Measurements from ENCODE around the gene CDH4. TPM values are rescaled to one million over a fixed set of nuclear protein-coding genes. Genes with fewer than 3 reads are reported as not detected.

CDH4 gene
- total and polyA plus RNA-seq, 2 donors (not counting 3 experiments of a cell fraction or from before 2014, with no cell fraction given) = 0.17 to 0.51 TPM

DNA sequence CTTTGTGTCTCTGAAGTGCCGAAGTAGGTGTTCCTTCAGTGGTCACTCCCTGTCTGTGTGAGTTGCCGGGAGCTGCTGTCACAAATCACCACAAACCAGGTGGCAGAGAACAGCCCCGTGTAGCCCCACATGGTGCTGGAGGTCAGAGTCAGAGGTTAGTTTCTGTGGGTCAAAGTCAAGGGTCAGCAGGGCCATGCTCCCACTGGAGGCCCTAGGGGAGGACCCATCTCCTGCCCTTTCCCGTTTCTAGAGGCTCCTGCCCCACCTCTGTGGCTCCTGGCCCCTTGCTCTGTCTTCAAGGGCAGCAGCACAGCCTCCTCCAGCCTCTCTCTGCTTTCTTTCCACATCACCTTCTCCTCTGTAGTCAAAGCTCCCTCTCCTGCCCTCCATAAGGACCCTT is 549.4 kb downstream of the CDH4 start:
- POLR2A ChIA-PET = no interaction called here
- dilution Hi-C loops (cut with MboI; ENCODE audit: extremely low pct_ligation_motif_present, low sequenced_read_pairs) (no loop called here), intact Hi-C loops (cut with micrococcal nuclease) (no loop called here)
- no peak overlapping the region for H3K4me2 ChIP-seq (ENCODE audit: insufficient read depth, low read length)
- H3K4me1 ChIP-seq (ENCODE audit: control insufficient read depth, extremely low read depth, insufficient read depth, low read length) = no peaks in the 10 kb centered on the region
- no peak overlapping the region for H3K4me3 ChIP-seq (replicated peaks in 1 of 3; ENCODE audit: insufficient read depth in 1 of 3, low read depth in 1 of 3, low read length in 3 of 3)
- CTCF ChIA-PET = no interaction called here
- H3K27me3 ChIP-seq (ENCODE audit: control insufficient read depth in 2 of 2, insufficient read depth in 2 of 2, low read length in 2 of 2) = no peaks in the 10 kb centered on the region
- no TSS peak for BruUV-seq (replicated peaks)
- no peak overlapping the region for H2AFZ ChIP-seq (ENCODE audit: low read depth, low read length)
- H3K9me1 ChIP-seq (replicated peaks; ENCODE audit: control insufficient read depth, extremely low read depth, insufficient read depth, low read length) = no peaks in the 10 kb centered on the region
- no peaks in the 10 kb centered on the region for H3K36me3 ChIP-seq (ENCODE audit: control insufficient read depth in 2 of 2, extremely low read depth in 1 of 2, insufficient read depth in 2 of 2, low read length in 2 of 2)
- no peak for TF ChIP-seq CTCF (IDR thresholded peaks at IDR 0.05; ENCODE audit: extremely low read depth in 1 of 2, insufficient read depth in 1 of 2, low read depth in 1 of 2, low read length in 2 of 2)
- H4K20me1 ChIP-seq (replicated peaks; ENCODE audit: control insufficient read depth, extremely low read depth, insufficient read depth, low read length) = no peaks in the 10 kb centered on the region
- no peaks in the 10 kb centered on the region for H3K9me3 ChIP-seq (replicated peaks; ENCODE audit: control insufficient read depth, insufficient read depth, low read length)
- DNase-seq (ENCODE audit: low read depth, low spot score) = no peak
- no peak for FAIRE-seq
- no peak overlapping the region for H3K9ac ChIP-seq (replicated peaks; ENCODE audit: extremely low read depth, insufficient read depth, low read length)
- no peak overlapping the region for H3K27ac ChIP-seq (ENCODE audit: insufficient read depth, low read depth, low read length)
- H3K79me2 ChIP-seq (ENCODE audit: control insufficient read depth, insufficient read depth, low read length) = no peaks in the 10 kb centered on the region

DNA sequence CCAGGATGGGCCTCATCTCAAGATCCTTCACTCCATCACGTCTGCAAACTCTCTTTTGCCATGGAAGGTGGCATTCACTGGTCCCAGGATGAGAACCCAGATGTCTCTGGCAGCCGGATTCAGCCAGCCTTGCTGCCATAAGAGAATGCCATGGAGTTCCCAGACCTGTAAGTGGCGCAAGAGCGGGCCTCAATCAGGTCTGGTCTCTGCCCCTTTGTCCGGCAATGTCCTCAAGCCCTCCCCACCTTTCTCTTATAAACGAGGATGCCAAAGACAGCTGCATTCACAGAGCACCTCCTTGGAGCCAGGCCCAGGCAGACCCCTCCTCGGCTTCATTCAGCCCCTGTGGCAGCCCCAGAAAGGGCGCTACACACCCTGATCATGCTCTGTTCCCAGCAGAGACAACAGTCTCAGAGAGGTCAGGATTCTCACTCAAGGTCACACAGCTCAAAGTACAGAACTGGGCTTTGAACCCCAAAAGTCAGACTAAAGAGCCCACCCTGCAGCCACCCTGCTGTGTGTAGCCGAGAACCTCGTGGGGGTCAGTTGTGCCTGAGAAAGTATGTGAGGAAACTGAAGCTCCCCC is 549.9 kb downstream of the CDH4 start:
- Histone ChIP-seq H3K4me3 (replicated peaks in 1 of 3; ENCODE audit: insufficient read depth in 1 of 3, low read depth in 1 of 3, low read length in 3 of 3) (no peak overlapping the region), H3K79me2 (ENCODE audit: control insufficient read depth, insufficient read depth, low read length) (no peaks in the 10 kb centered on the region), H3K36me3 (ENCODE audit: control insufficient read depth in 2 of 2, extremely low read depth in 1 of 2, insufficient read depth in 2 of 2, low read length in 2 of 2) (no peaks in the 10 kb centered on the region), H3K9me1 (replicated peaks; ENCODE audit: control insufficient read depth, extremely low read depth, insufficient read depth, low read length) (no peaks in the 10 kb centered on the region), H3K9ac (replicated peaks; ENCODE audit: extremely low read depth, insufficient read depth, low read length) (no peak overlapping the region), H3K27ac (ENCODE audit: insufficient read depth, low read depth, low read length) (no peak overlapping the region), H3K4me2 (ENCODE audit: insufficient read depth, low read length) (no peak overlapping the region), H3K9me3 (replicated peaks; ENCODE audit: control insufficient read depth, insufficient read depth, low read length) (no peaks in the 10 kb centered on the region), H4K20me1 (replicated peaks; ENCODE audit: control insufficient read depth, extremely low read depth, insufficient read depth, low read length) (no peaks in the 10 kb centered on the region), H3K27me3 (ENCODE audit: control insufficient read depth in 2 of 2, insufficient read depth in 2 of 2, low read length in 2 of 2) (no peaks in the 10 kb centered on the region), H3K4me1 (ENCODE audit: control insufficient read depth, extremely low read depth, insufficient read depth, low read length) (no peaks in the 10 kb centered on the region), H2AFZ (ENCODE audit: low read depth, low read length) (no peak overlapping the region)
- no peak for DNase-seq (ENCODE audit: low read depth, low spot score)
- dilution Hi-C loops (cut with MboI; ENCODE audit: extremely low pct_ligation_motif_present, low sequenced_read_pairs) (no loop called here), intact Hi-C loops (cut with micrococcal nuclease) (no loop called here)
- BruUV-seq (replicated peaks) = no TSS peak
- TF ChIP-seq MAX (IDR thresholded peaks at IDR 0.05; ENCODE audit: insufficient read depth, insufficient read length) (no peak), POLR2A (IDR thresholded peaks at IDR 0.05; ENCODE audit: low read depth, low read length) (no peak), MYC (IDR thresholded peaks at IDR 0.05; ENCODE audit: low read depth, low read length) (no peak), JUN (IDR thresholded peaks at IDR 0.05; ENCODE audit: borderline replicate concordance, insufficient read depth, insufficient read length, low read depth) (no peak)
- no peak for FAIRE-seq
- CTCF ChIA-PET = no interaction called here
- POLR2A ChIA-PET = no interaction called here

Measured in endothelial cell of umbilical vein (primary cell).